ENCODE results near the gene RFESD.

DNA sequence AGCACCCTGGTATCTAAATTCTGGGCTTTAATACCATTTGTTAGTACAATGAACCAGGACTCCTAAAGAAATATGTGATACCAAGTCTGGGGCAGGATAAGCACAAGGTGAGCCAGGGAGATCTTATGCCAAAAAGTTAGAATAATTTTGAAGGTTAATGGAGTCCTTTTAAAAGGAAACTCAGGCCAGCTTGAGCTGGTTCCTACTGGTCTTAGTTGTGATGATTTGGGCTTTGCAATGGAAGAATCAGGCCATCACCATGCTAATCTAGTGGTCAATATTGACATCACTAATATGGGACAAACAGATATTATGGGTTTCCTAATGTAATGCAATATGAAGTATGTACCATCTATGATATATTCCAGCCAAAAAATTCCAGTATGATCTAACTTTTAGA lies 43.8 kb downstream of the RFESD start:
- no peak for TF ChIP-seq POLR2AphosphoS5 (IDR thresholded peaks at IDR 0.05)
- TF ChIP-seq CTCF (IDR thresholded peaks at IDR 0.05): no peak
- no peak for TF ChIP-seq POLR2A (IDR thresholded peaks at IDR 0.05)
